HepG2 (cell line): Measurements from ENCODE around the gene RERE.

Experiments used
- BHLHE40 ChIP-seq: IDR thresholded peaks from 2 replicates; pipeline ENCODE4 v1.6.1; 2011; ENCODE audit warnings: low read length, improper control_type of control experiment
- RFX1 ChIP-seq: fragments of 450-650 bp; IDR thresholded peaks from 2 replicates; pipeline ENCODE4 v1.6.1; 2017
- TF ChIP-seq, protein P1 (sequence below): sonication (generic); formaldehyde crosslinking; conservative IDR thresholded peaks from 2 replicates; pipeline ENCODE4 v1.8.0; 2022; ENCODE audit warnings: missing genetic modification reagents

DNA sequence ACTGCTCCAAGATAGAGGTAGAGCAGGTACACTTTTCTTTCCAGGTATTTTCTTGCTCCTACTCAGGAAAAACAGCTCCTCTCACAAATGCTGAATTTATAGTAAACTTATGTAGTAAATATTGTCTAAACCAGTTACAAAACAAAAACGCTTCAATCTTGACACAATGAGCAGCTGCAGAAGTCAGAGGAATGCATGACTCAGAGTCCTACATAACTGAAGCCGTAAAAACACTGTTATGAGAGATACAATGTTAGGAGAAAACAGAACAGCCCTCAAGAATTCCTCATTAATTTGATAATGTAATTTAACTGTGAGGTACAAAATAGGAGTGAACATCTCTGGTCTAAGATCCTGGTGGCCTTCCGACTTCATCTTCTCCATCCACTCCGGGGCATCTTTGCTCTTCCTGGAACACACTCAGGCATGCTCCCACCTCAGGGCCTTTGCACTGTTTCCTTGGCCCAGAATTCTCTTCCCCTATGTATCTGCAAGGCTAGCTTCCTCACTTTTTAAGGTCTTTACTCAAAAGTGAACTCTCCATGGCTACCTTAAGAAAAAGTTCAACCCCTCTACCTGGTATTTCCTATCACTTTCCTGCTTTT, 361.0 kb downstream of the RERE start:
- no peak for TF ChIP-seq BHLHE40
- TF ChIP-seq, protein P1, sequence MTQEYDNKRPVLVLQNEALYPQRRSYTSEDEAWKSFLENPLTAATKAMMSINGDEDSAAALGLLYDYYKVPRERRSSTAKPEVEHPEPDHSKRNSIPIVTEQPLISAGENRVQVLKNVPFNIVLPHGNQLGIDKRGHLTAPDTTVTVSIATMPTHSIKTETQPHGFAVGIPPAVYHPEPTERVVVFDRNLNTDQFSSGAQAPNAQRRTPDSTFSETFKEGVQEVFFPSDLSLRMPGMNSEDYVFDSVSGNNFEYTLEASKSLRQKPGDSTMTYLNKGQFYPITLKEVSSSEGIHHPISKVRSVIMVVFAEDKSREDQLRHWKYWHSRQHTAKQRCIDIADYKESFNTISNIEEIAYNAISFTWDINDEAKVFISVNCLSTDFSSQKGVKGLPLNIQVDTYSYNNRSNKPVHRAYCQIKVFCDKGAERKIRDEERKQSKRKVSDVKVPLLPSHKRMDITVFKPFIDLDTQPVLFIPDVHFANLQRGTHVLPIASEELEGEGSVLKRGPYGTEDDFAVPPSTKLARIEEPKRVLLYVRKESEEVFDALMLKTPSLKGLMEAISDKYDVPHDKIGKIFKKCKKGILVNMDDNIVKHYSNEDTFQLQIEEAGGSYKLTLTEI (CRISPR knock-in tag) = no peak
- no peak for TF ChIP-seq RFX1
